NCI-H1105 treated with DMSO at 0.1 percent for 48 hours (cell line): Measurements from ENCODE around the gene CHST11.

Experiments
- DNase-seq: peaks from one replicate; lab custom pipeline; 2025; lab: John Stamatoyannopoulos, UW

CHST11 gene

DNA sequence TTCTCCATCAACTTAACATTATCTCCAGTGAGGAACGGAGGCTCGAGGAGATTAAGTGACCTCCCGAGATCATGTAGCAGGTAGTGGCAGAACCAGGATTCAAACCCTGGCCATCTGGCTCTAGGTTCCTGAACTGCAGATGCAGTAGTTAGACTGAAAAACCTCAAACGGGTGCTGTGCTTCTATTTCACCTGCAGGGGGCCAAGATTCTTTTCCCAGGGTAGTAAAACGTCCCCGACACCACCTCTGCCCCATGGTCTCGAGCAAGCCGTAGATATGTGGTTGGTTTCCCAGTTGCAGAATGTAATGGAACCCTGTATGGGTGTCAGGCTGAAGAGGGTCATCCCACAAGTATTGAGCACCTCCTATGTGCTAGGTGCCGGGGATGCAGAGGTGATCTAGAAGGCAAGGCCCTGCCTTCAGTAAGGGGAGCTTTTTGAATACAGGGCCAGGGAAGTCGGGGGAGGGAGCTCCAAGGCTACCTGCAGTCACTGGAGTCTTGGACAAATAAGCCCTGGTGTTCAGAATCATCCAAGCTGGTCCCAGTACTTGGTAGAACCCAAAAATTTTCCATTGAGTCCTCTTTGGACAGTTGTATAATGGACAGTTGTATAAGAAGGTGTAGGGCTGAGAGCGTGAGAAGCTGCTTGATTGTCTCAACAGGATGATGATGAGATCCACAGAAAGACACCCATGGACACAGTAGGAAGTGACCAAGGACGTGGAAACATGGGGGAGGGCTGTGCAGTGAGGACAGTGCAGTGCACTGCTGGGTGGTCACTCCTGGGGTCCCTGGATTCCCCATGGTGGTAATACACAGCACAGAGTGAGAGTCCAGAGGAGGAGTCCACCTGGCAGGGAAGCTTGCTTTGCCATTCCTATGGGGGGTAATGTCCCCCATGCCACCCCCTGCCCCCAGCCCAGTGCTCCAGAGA lies 197.2 kb downstream of the CHST11 start:
- DNase-seq = peak; percentile 9

DNA sequence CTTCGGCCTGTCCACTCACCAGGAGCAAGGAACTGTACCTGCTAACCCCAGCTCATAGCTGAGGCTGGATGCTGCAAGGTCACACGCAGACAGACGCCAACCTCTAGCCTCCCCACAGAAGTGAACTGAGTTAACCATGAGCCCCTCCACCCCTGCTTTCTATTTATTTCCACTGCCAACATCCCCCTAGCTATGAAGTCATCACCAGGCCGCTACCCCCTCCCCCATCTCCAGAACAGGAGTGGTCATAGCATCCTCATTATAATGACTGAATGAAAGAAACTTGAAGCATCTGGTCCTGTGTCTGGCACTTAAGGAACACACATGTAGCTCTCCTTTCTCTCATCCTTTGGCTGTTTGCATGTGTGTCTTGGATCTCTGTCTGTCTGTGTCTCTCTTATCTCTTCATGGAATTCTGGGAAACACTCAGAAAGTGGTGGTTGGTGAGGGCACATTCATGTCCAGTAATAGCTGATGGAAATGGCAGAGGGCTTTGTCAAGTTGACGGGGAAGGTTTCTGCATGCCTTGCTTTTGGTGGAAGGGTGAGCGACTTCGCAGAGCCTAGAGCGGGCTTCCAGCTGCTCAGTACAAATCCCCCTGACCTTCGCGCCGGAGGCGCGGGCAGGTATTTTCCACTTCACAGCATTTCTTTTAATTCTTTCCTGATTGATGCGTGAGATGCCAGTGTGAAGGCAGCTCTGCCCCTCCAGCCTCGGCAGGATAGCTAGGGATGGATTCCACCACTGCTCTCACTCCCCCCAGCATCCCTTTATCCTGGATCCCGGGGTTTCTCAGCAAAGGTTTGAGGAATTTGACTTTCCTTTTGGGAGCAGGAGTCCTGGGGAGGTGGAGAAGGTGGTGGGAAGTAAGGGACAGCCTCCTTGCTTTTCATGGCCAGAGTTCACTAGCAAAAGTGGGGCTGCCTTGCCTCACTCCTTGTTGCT lies 198.2 kb downstream of the CHST11 start:
- no peak for DNase-seq

- no peak for DNase-seq
Observed at GRCh38 chr12:104656383-104656782, 199.6 kb downstream of the CHST11 start.

GRCh38 chr12:104656921-104657320 lies 200.2 kb downstream of the CHST11 start:
- DNase-seq = no peak

GRCh38 chr12:104657726-104658484 lies 201.2 kb downstream of the CHST11 start:
- no peak for DNase-seq

- DNase-seq = no peak
Observed at GRCh38 chr12:104659058-104659457, 202.3 kb downstream of the CHST11 start.

DNA sequence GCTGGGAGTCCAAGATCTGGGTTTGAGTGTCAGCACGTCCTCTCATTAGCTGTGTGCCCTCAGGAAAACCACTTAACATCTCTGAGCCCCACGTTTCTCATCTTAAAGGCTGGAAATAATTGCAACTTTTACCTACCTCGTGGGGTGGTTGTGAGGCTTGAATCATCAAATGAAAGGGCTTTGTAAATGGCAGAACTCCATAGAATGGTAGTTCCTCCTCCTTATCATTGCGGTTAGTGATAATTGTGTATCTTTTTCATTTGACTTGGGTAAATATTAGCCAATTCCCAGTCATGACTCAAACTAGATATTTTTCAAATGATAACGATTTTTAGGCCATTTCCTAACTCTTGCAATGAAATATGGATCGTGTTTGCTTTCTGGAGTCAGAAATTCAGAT lies 205.5 kb downstream of the CHST11 start:
- no peak for DNase-seq

DNA sequence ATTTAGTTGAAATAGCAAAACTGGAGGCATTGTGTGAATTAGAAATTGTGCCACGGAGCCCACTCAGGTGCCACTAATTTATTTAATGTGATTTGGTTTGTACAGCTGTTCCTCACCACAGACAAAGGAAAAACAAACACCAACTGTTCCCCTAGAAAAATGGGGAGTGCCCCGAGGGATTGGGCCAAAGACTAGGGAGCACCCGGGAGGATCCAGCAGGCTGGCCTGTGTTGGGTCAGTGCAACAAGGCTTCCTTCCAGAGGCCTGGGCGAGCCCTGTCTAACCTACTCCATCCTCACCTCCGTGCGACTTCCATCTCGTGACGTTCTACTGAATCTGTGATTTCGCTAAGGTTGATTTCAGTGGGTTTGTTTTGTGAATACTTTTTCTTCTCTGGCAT lies 206.2 kb downstream of the CHST11 start:
- no peak for DNase-seq

GRCh38 chr12:104664351-104664750 lies 207.6 kb downstream of the CHST11 start:
- no peak for DNase-seq

DNA sequence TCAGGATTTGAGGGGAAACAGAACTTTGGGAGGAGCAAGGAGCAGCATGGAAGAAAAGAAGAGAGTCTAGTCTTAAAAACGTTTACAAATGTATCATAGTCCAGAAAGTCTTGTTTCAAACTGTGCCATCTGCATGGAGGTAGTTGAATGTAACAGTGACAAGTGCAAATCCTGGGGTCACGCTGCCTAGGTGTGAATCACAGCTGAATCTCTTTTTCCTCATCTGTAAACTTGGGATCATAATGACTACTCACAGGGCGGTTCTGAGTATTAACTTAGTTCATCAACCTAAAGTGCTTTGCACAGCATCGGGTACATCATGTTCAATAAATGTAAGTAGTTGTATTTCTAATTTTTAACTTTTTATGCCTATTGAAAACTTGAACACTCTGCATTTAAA lies 208.5 kb downstream of the CHST11 start:
- no peak for DNase-seq

DNA sequence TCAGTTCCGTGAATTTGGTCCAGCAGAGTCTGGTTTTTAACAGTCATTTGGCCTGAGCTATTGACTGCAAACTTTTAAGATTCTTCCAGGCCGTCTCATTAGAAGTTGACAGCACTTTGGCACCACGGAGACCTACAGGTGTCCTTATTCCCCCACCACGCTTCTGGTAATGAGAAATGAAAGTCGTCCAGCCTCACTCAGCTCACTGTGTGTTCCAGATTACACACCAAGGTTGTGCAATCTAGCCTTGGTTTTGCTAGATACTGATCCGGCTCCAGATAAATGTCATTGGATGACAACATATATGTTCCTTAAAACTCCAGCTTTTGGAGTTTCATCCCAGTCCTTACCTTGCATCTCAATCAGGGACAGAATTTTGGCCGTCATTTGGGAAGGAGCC lies 210.4 kb downstream of the CHST11 start:
- no peak for DNase-seq

- no peak for DNase-seq
Observed at GRCh38 chr12:104668274-104668718, 211.5 kb downstream of the CHST11 start.

- DNase-seq = peak; percentile 79
Observed at GRCh38 chr12:104669089-104669721, 212.5 kb downstream of the CHST11 start.

- DNase-seq = no peak
Observed at GRCh38 chr12:104669851-104670337, 213.1 kb downstream of the CHST11 start.

GRCh38 chr12:104670439-104671408 lies 214.0 kb downstream of the CHST11 start:
- DNase-seq = no peak

GRCh38 chr12:104671409-104672095 lies 214.8 kb downstream of the CHST11 start:
- peak; percentile 36 for DNase-seq

- no peak for DNase-seq
Observed at GRCh38 chr12:104672096-104672445, 215.3 kb downstream of the CHST11 start.

DNA sequence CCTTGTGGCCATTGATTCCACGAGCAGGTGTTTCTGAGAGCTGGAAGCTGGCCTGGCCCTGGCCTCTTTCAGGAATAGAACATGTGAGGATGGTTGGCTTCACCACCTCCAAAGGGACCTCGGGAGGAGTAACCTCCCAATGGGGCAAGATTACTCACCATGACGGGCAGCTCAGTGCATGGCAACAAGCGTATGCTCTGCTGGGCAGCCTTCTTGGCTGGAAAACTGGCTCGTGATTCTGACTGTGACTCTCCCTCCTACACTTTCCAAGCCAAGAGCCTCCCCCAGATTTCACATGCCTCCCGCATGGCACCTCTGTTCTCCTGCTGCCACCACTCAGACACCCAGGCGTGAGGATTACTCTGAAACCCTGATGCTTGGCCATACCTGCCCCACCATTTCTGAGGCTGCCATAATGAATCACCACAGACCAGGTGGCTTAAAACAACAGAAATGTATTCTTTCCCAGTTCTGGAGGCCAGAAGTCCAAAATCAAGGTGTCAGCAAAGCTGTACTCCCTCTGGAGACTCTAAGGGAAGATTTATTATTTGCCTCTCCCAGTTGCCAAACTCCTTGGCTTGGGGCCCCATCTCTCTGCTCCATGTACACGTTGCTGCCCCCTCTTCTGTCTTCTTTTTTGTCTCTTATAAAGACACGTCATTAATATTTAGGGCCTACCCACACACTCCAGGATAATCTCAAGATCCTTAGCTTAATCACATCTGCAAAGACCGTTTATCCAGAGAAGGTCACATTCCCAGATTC lies 215.9 kb downstream of the CHST11 start:
- DNase-seq = no peak

DNA sequence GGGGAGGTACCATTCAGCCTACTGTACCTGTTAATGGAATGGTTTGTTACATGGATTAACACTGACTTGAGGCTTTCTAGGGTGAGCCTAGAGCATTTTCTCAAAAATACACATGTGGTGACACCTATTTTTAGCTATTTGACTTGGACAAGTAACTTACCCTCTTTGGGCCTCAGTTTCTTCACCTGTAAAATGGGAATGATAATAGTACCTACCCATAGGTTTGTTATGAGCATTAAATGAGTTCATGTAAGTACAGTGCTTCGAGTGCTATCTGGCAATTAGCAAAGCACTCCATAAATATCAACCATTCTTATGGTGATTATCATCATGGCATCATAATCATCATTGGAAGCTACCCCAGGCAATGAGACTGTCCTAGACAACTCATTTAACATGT lies 216.5 kb downstream of the CHST11 start:
- no peak for DNase-seq
